MCF 10A (cell line): Measurements from ENCODE around the gene GPR137B. TPM values are rescaled to one million over a fixed set of nuclear protein-coding genes. Genes with fewer than 3 reads are reported as not detected.
A peak's percentile ranks its signal among the peaks of the same experiment; 100 is the strongest.
"Not testable (repeated sequence)": the region's sequence is repeated elsewhere in the genome, so short reads cannot be mapped to it uniquely, and the experiment has no call there.

Source experiments
- BruUV-seq: library from RNA; stranded (reverse); fragments of 400-500 nt; replicated peaks from 2 replicates; lab custom pipeline; 2021; lab: Mats Ljungman, UMichigan
- CTCF ChIA-PET: fragments of 300-600 bp; sonication (Branson Sonifier 250); formaldehyde crosslinking; extraction: SDS; loops from one replicate; lab custom pipeline; 2021; ENCODE audit warnings: antibody characterized with exemption, inconsistent platforms; lab: Yijun Ruan, JAX
- POLR2A ChIA-PET: fragments of 300-600, 350-650 bp; sonication (Branson Sonifier 250); formaldehyde crosslinking; extraction: SDS; loops from one replicate; lab custom pipeline; 2020; ENCODE audit warnings: antibody characterized with exemption, inconsistent platforms; lab: Yijun Ruan, JAX
- DNase-seq: peaks from one replicate; pipeline ENCODE4 v3.0.0-alpha.2; 2018; ENCODE audit not compliant: unreplicated experiment
- H3K27ac Mint-ChIP-seq: one replicate; pipeline ENCODE4 v1.8.0; 2022; ENCODE audit warnings: mild to moderate bottlenecking, low read depth, mixed read lengths; ENCODE audit not compliant: unreplicated experiment
- H3K27me3 Mint-ChIP-seq: one replicate; pipeline ENCODE4 v1.8.0; 2022; ENCODE audit warnings: mixed read lengths; ENCODE audit not compliant: insufficient read depth, unreplicated experiment
- H3K36me3 Mint-ChIP-seq: one replicate; pipeline ENCODE4 v1.8.0; 2022; ENCODE audit warnings: mild to moderate bottlenecking, moderate library complexity, mixed read lengths; ENCODE audit not compliant: insufficient read depth, unreplicated experiment
- H3K4me1 Mint-ChIP-seq: one replicate; pipeline ENCODE4 v1.8.0; 2022; ENCODE audit warnings: mixed read lengths; ENCODE audit not compliant: insufficient read depth, unreplicated experiment
- H3K4me3 Mint-ChIP-seq: one replicate; pipeline ENCODE4 v1.8.0; 2022; ENCODE audit warnings: mild to moderate bottlenecking, moderate library complexity, mixed read lengths; ENCODE audit not compliant: unreplicated experiment
- H3K9me3 Mint-ChIP-seq: one replicate; pipeline ENCODE4 v1.8.0; 2022; ENCODE audit warnings: mixed read lengths; ENCODE audit not compliant: unreplicated experiment
- intact Hi-C: fragments of 100-400 bp; cut with micrococcal nuclease; formaldehyde crosslinking; loops from 2 replicates; pipeline ENCODE4 v1.14.1; 2022
- total RNA-seq: library from RNA; stranded (reverse); gene quantifications from 2 replicates; pipeline ENCODE4 v1.2.3, GENCODE V29; 2022
- TF ChIP-seq, protein P1 (sequence below): fragments of 200-600 bp; IDR thresholded peaks from one replicate; pipeline ENCODE4 v1.8.0; 2022; ENCODE audit warnings: antibody characterized with exemption, mild to moderate bottlenecking; ENCODE audit not compliant: unreplicated experiment

GPR137B gene
- total RNA-seq, 1 experiment from 2014 or later, result 8.4 TPM

DNA sequence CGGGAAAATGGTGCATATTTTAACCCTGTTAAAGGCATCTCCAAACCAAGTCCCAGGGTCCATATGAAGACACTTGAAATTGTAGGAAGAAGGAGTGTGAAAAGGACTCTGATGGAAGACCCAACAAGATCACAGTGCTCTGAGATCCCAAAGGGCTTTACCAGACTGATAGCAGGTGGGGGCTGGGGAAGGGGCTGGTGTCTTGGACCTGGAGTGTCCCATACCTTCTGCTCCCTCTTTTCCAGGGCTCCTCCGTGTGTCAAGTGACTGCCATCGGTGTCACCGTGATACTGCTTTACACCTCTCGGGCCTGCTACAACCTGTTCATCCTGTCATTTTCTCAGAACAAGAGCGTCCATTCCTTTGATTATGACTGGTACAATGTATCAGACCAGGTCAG, 37.3 kb downstream of the GPR137B start:
- no TSS peak for BruUV-seq
- Mint-ChIP-seq H3K4me3 (no peak overlapping the region), H3K27me3 (no peaks in the 10 kb centered on the region), H3K27ac (no peak overlapping the region), H3K36me3 (peaks cover 12% of the 10 kb centered on the region), H3K4me1 (peaks cover 5% of the 10 kb centered on the region), H3K9me3 (no peaks in the 10 kb centered on the region)
- POLR2A ChIA-PET, result no interaction called here
- CTCF ChIA-PET, result interaction anchor here (0.6 kb wide), 1 partner anchor 77 kb away, joined by 3 read pairs; no protein-coding TSS in a partner anchor
- intact Hi-C loops, result no loop called here
- TF ChIP-seq, protein P1, sequence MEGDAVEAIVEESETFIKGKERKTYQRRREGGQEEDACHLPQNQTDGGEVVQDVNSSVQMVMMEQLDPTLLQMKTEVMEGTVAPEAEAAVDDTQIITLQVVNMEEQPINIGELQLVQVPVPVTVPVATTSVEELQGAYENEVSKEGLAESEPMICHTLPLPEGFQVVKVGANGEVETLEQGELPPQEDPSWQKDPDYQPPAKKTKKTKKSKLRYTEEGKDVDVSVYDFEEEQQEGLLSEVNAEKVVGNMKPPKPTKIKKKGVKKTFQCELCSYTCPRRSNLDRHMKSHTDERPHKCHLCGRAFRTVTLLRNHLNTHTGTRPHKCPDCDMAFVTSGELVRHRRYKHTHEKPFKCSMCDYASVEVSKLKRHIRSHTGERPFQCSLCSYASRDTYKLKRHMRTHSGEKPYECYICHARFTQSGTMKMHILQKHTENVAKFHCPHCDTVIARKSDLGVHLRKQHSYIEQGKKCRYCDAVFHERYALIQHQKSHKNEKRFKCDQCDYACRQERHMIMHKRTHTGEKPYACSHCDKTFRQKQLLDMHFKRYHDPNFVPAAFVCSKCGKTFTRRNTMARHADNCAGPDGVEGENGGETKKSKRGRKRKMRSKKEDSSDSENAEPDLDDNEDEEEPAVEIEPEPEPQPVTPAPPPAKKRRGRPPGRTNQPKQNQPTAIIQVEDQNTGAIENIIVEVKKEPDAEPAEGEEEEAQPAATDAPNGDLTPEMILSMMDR, result no peak
- DNase-seq, result no peak

DNA sequence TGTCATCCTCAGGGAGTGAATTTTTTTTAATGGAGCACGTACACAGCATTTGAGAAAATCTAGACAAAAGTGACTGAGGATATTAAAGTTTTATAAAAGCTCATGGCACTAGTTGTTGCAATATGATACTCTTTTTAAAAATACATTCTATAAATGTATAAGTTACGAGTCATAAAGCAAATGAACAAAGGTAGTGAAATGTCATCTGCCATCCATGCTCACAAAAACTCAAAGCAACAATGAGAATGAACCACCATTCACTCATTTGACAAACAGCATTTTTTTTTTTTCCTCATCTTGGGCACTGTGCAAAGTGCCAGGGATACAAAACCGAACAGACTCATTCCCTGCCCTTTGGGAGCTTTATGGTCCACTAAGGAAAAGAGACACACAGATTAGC, 38.7 kb downstream of the GPR137B start:
- ChIA-PET POLR2A (interaction anchor here (0.6 to 0.7 kb wide), 6 partner anchors 47 to 499 kb away, joined by 3 to 6 read pairs (median 4); no protein-coding TSS in a partner anchor), CTCF (interaction anchor here (0.6 to 1.5 kb wide), 6 partner anchors 12 to 311 kb away, joined by 3 to 6 read pairs (median 4); no protein-coding TSS in a partner anchor)
- H3K4me3 Mint-ChIP-seq, result no peak overlapping the region
- no peaks in the 10 kb centered on the region for H3K9me3 Mint-ChIP-seq
- peaks cover 12% of the 10 kb centered on the region for H3K36me3 Mint-ChIP-seq
- H3K4me1 Mint-ChIP-seq, result peaks cover 5% of the 10 kb centered on the region
- no peaks in the 10 kb centered on the region for H3K27me3 Mint-ChIP-seq
- no TSS peak for BruUV-seq
- DNase-seq, result peak; percentile 29
- TF ChIP-seq, protein P1, result no peak
- H3K27ac Mint-ChIP-seq, result no peak overlapping the region
- intact Hi-C loops, result no loop called here

DNA sequence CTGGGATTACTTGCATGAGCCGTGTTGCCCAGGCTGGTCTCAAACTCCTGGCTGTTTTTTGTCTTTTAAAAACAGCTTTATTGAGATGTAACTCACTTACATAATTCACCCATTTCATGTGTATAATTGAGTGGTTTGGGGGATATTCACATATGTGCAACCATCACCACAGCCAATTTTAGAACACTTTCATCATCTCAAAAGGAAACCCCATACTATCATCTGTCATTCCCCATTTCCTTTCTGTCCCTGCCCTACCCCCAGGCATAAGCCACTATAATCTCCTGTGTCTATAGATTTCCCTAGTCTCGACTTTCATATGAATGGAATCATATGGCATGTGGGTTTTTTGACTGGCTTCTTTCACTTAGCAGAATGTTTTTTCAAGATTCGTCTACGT, 43.3 kb downstream of the GPR137B start:
- BruUV-seq, result no TSS peak
- Mint-ChIP-seq H3K9me3 (peaks cover 16% of the 10 kb centered on the region), H3K36me3 (peaks cover 18% of the 10 kb centered on the region), H3K4me1 (peaks cover 5% of the 10 kb centered on the region), H3K4me3 (no peak overlapping the region), H3K27ac (no peak overlapping the region), H3K27me3 (no peaks in the 10 kb centered on the region)
- intact Hi-C loops, result no loop called here
- ChIA-PET CTCF (interaction anchor here (0.9 kb wide), 1 partner anchor 23 kb away, joined by 3 read pairs; no protein-coding TSS in a partner anchor), POLR2A (interaction anchor here (0.6 kb wide), 1 partner anchor 89 kb away, joined by 3 read pairs; no protein-coding TSS in a partner anchor)
- DNase-seq, result no peak
- TF ChIP-seq, protein P1, result no peak

DNA sequence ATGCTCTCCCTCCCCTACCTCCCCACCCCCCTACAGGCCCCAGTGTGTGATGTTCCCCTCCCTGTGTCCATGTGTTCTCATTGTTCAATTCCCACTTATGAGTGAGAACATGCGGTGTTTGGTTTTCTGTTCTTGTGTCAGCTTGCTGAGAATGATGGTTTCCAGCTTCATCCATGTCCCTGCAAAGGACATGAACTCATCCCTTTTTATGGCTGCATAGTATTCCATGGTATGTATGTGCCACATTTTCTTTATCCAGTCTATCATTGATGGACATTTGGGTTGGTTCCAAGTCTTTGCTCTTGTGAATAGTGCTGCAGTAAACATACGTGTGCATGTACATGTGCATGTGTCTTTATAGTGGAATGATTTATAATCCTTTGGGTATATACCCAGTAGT, 44.1 kb downstream of the GPR137B start:
- DNase-seq, CTCF ChIA-PET: not testable (repeated sequence)
- H3K36me3 Mint-ChIP-seq, result peaks cover 13% of the 10 kb centered on the region

DNA sequence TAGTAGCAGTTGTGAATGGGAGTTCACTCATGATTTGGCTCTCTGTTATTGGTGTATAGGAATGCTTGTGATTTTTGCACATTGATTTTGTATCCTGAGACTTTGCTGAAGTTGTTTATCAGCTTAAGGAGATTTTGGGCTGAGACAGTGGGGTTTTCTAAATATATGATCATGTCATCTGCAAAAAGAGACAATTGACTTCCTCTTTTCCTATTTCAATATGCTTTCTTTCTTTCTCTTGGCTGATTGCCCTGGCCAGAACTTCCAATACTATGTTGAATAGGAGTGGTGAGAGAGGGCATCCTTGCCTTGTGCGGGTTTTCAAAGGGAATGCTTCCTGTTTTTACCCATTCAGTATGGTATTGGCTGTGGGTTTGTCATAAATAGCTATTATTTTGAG, 45.7 kb downstream of the GPR137B start:
- H3K27me3 Mint-ChIP-seq, H3K4me1 Mint-ChIP-seq, H3K27ac Mint-ChIP-seq, H3K4me3 Mint-ChIP-seq, CTCF ChIA-PET, intact Hi-C loops, BruUV-seq, DNase-seq, POLR2A ChIA-PET: not testable (repeated sequence)
- H3K9me3 Mint-ChIP-seq, result peaks cover 16% of the 10 kb centered on the region
- peaks cover 12% of the 10 kb centered on the region for H3K36me3 Mint-ChIP-seq

More for the DNA sequence above, 44.1 kb downstream of the GPR137B start:
- H3K27ac Mint-ChIP-seq, BruUV-seq, H3K4me1 Mint-ChIP-seq, H3K27me3 Mint-ChIP-seq, POLR2A ChIA-PET, H3K4me3 Mint-ChIP-seq, intact Hi-C loops: not testable (repeated sequence)
- peaks cover 16% of the 10 kb centered on the region for H3K9me3 Mint-ChIP-seq
